Erythroblast (primary cell): ENCODE measurements around the gene BRIP1.
"Not testable (repeated sequence)": the region's sequence is repeated elsewhere in the genome, so short reads cannot be mapped to it uniquely, and the experiment has no call there.

Experiments
- GATA1 ChIP-seq: IDR thresholded peaks from 2 replicates; pipeline ENCODE4 v1.6.1; 2011; ENCODE audit warnings: low read depth, mild to moderate bottlenecking, control low read depth, low read length, moderate library complexity
- POLR2A ChIP-seq: IDR thresholded peaks from 2 replicates; pipeline ENCODE4 v1.6.1; 2011; ENCODE audit warnings: mild to moderate bottlenecking, low read length

DNA sequence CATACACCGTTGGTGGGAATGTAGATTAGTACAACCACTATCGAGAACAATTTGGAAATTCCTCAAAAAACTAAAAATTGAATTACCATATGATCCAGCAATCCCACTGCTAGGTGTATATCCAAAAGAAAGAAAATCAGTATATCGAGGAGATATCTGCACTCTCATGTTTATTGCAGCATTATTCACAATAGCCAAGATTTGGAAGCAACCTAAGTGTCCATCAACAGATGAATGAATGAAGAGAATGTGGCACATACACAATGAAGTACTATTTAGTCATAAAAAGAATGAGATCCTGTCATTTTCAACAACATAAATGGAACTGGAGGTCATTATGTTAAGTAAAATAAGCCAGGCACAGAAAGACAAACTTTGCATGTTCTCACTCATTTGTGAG is 44.1 kb downstream of the BRIP1 start:
- TF ChIP-seq POLR2A, GATA1: not testable (repeated sequence)
